LNCAP (cell line): ENCODE results near the gene SNAPIN.

Source experiments
- CTCF ChIP-seq: fragments of 450-650 bp; IDR thresholded peaks from 2 replicates; pipeline ENCODE4 v1.5.1; 2017; ENCODE audit warnings: mild to moderate bottlenecking

SNAPIN gene

GRCh38 chr1:153655333-153655732 is 3.2 kb upstream of the SNAPIN start:
- no peak for TF ChIP-seq CTCF

GRCh38 chr1:153659175-153659534 is 652 bp downstream of the SNAPIN start:
- TF ChIP-seq CTCF: no peak

- TF ChIP-seq CTCF: no peak
These were observed 1.2 kb downstream of the SNAPIN start for GRCh38 chr1:153659656-153660055.

GRCh38 chr1:153661111-153661708 is 2.7 kb downstream of the SNAPIN start:
- TF ChIP-seq CTCF: no peak

- no peak for TF ChIP-seq CTCF
These were observed 3.8 kb downstream of the SNAPIN start for GRCh38 chr1:153662269-153662668.

GRCh38 chr1:153663211-153663610 is 4.7 kb downstream of the SNAPIN start:
- no peak for TF ChIP-seq CTCF

- no peak for TF ChIP-seq CTCF
These were observed 8.9 kb downstream of the SNAPIN start for GRCh38 chr1:153667439-153667838.

- TF ChIP-seq CTCF: no peak
These were observed 11.1 kb downstream of the SNAPIN start for GRCh38 chr1:153669606-153670005.
